Measurements from ENCODE around the gene ESAM. TPM values are rescaled to one million over a fixed set of nuclear protein-coding genes. Genes with fewer than 3 reads are reported as not detected.

ESAM gene
- total RNA-seq, 1 experiment from 2014 or later = 0.92 TPM

GRCh38 chr11:124742555-124742954 is 19.5 kb downstream of the ESAM start:
- no peaks in the 10 kb centered on the region for H3K79me1 ChIP-seq (ENCODE audit: insufficient read depth, low read depth, low read length, poor library complexity, severe bottlenecking)
- H2AK5ac ChIP-seq (ENCODE audit: insufficient read length, low read length) = no peak overlapping the region
- H3K9me3 Mint-ChIP-seq = peaks cover 0 to 3% of the 10 kb centered on the region in 2 experiments; a peak in 1 of 5 replicates
- no peak overlapping the region for H3K56ac ChIP-seq (ENCODE audit: insufficient read length, low read depth, low read length)
- H3K4me1 Mint-ChIP-seq = peaks cover 33 to 38% of the 10 kb centered on the region in 2 experiments
- no peak for DNase-seq
- no peak overlapping the region for H3K4me3 Mint-ChIP-seq
- H2BK12ac ChIP-seq (ENCODE audit: insufficient read length, low read depth, low read length) = no peak overlapping the region
- no peak overlapping the region for H2AFZ ChIP-seq (ENCODE audit: low read length)
- H4K5ac ChIP-seq (ENCODE audit: insufficient read length, low read depth, low read length) = no peak overlapping the region
- H3K18ac ChIP-seq (ENCODE audit: insufficient read length, low read depth, low read length) = no peak overlapping the region
- H3K4me2 ChIP-seq (ENCODE audit: insufficient read depth, insufficient read length, low read length) = no peak overlapping the region
- no peak overlapping the region for H3K23ac ChIP-seq (ENCODE audit: insufficient read length, low read depth, low read length)
- no peak overlapping the region for H2BK20ac ChIP-seq (ENCODE audit: low read depth, low read length, poor library complexity, severe bottlenecking)
- no CpG with 5 or more reads among the region's 2 CpGs for WGBS (ENCODE audit: extremely low coverage, insufficient read length, low lambda C conversion rate)
- H2BK15ac ChIP-seq (ENCODE audit: low read depth, low read length) = no peak overlapping the region
- no peak overlapping the region for H4K91ac ChIP-seq (ENCODE audit: insufficient read length, low read depth, low read length)
- no peak overlapping the region for H3K9ac ChIP-seq (ENCODE audit: extremely low read depth, insufficient read length, low read length)
- H3K4ac ChIP-seq (ENCODE audit: low read depth, low read length) = no peak overlapping the region
- peaks cover 85% of the 10 kb centered on the region for H3K27me3 ChIP-seq (ENCODE audit: insufficient read depth, low read length)
- H3K79me2 ChIP-seq (ENCODE audit: insufficient read depth, low read length) = no peaks in the 10 kb centered on the region
- H3K14ac ChIP-seq (ENCODE audit: insufficient read depth, low read length) = no peak overlapping the region
- peaks cover 30% of the 10 kb centered on the region for H3K23me2 ChIP-seq (ENCODE audit: insufficient read length, low read depth, low read length, poor library complexity, severe bottlenecking)
- no peaks in the 10 kb centered on the region for H3K9me3 ChIP-seq (ENCODE audit: control insufficient read depth, low read depth, low read length)
- no peaks in the 10 kb centered on the region for H4K20me1 ChIP-seq (ENCODE audit: control insufficient read depth, insufficient read depth, insufficient read length)
- no peak overlapping the region for H3K27ac ChIP-seq (ENCODE audit: insufficient read length, low read depth, low read length)
- H3K4me1 ChIP-seq (ENCODE audit: insufficient read depth, low read length) = no peaks in the 10 kb centered on the region
- H3K27me3 Mint-ChIP-seq (ENCODE audit: low read depth) = peaks cover 94% of the 10 kb centered on the region
- no peak overlapping the region for H4K8ac ChIP-seq (replicated peaks; ENCODE audit: insufficient read length, low read depth, low read length)
- TF ChIP-seq CTCF (conservative IDR thresholded peaks at IDR 0.05) = no peak
- no peak overlapping the region for H2BK5ac ChIP-seq (ENCODE audit: insufficient read length, low read length)
- H3K27ac Mint-ChIP-seq = no peak overlapping the region
- H2BK120ac ChIP-seq (ENCODE audit: low read depth, low read length, poor library complexity, severe bottlenecking) = no peak overlapping the region
- H3K36me3 Mint-ChIP-seq (ENCODE audit: insufficient read depth in 1 of 3, low read depth in 3 of 3) = no peaks in the 10 kb centered on the region; a peak in 1 of 7 replicates
- H3T11ph ChIP-seq (ENCODE audit: low read length) = no peak overlapping the region

All from H9 (cell line).